ENCODE data around the gene AQP6. TPM values are rescaled to one million over a fixed set of nuclear protein-coding genes. Genes with fewer than 3 reads are reported as not detected.

The AQP6 gene
- total RNA-seq, 1 experiment from 2014 or later: 0.08 TPM

DNA sequence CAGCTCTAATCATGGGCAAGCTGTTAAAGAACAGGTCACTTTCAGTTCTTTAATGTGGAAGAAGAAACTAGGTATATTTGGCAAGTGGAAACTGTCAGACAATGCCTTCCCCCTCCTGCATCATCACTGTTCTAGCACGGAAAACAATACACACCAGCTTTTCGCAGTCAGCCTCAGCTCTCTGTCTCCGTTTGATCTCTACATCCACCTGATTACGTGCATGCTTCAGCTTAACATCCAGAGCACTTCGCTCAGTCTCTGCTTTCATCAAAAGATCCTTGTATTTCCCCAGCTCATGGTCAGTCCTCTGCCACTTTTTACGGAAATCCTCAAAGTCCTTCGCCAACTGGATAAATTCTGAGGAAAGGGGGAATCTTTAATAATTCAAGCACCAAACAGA lies 33.5 kb downstream of the AQP6 start:
- in situ Hi-C loops (cut with HindIII; ENCODE audit: low pct_unique_long_range_greater_than_20kb, low sequenced_read_pairs): no loop called here

DNA sequence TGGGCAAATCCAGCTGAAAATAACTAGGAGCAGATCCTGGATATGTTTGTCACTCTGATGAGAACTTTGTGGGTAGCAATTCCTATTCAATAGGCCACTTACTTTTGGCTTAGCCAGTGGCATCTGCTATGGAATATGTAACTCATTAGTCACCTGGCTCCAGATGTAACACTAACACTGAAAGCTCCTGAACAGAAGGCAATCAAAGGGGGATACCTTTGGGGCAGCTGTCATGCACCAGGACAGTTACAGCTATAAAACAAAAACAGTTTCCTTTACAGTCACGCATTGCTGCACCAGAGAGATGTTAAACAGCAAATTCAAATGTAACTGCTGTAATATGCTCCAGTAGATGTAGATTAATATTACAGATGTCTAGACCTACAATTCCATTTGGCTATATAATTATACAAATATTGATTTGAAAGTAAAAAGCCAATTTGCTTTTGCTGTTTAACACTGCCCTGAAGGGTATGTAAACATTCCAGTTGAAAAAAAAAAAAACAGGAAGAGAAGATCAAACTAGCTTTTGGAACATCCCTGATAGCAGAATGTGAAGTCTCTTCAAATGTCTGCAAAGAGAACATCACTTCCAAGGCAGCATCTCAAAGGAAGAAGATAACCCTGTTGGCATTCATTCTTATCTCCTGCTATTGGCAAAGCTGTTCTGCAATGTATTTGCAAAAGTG lies 34.2 kb downstream of the AQP6 start:
- DNase-seq (ENCODE audit: low read depth, low spot score): no peak
- in situ Hi-C loops (cut with HindIII; ENCODE audit: low pct_unique_long_range_greater_than_20kb, low sequenced_read_pairs): no loop called here

More for the DNA sequence above, 33.5 kb downstream of the AQP6 start:
- DNase-seq (ENCODE audit: low read depth, low spot score): no peak

DNA sequence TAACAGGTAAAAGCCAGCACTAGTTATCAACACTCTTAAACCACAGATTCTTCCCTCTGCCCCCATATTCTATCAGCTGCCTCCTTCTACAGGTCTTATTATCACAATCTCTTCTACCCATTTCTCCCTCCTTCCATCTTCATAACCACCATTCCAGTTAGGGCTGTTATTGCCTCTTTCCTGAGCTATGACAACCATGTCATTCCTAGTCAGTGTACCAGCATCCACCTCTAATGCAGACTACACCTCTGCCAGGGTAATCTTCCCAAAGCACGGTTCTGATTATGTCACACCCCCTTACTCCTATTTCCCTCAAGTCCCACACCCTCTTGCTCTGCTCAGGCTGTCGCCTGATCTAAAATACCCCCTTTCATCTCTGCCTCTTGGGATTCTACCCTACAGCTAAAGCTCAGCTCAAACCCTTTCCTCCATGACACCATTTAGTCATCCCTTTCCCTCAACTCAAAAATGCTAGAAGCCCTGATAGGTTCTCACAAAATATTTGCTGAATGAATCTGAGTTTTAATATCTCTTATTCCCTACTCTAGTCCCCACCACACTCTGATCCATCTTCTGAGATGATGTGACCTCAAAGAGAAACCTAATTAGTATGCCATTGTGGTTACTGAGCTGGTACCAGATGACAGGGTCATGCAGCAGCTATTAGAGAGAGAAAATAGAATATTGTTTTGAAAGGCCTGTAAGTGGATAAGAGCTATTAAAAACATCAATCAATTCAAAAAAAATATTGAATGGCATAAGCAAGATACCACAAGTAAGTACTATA lies 40.8 kb downstream of the AQP6 start:
- no peak for DNase-seq (ENCODE audit: low read depth, low spot score)
- in situ Hi-C loops (cut with HindIII; ENCODE audit: low pct_unique_long_range_greater_than_20kb, low sequenced_read_pairs): no loop called here

DNA sequence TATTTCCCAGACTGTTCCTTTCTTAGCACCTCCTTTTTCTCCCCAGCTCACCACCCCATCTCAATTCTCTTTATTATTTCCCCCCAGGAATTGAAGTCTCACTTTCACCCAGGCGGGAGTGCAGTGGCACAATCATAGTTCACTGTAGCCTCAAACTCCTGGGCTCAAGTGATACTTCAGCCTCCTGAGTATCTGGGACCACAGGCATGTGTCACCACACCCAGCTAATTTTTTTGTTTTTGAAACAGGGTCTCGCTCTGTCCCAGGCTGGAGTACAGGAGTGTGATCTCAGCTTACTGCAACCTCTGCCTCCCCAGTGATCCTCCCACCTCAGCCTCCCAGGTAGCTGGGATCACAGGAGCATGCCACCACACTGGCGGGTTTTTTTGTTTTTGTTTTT lies 41.6 kb downstream of the AQP6 start:
- DNase-seq (ENCODE audit: low read depth, low spot score): no peak
- in situ Hi-C loops (cut with HindIII; ENCODE audit: low pct_unique_long_range_greater_than_20kb, low sequenced_read_pairs): no loop called here

DNA sequence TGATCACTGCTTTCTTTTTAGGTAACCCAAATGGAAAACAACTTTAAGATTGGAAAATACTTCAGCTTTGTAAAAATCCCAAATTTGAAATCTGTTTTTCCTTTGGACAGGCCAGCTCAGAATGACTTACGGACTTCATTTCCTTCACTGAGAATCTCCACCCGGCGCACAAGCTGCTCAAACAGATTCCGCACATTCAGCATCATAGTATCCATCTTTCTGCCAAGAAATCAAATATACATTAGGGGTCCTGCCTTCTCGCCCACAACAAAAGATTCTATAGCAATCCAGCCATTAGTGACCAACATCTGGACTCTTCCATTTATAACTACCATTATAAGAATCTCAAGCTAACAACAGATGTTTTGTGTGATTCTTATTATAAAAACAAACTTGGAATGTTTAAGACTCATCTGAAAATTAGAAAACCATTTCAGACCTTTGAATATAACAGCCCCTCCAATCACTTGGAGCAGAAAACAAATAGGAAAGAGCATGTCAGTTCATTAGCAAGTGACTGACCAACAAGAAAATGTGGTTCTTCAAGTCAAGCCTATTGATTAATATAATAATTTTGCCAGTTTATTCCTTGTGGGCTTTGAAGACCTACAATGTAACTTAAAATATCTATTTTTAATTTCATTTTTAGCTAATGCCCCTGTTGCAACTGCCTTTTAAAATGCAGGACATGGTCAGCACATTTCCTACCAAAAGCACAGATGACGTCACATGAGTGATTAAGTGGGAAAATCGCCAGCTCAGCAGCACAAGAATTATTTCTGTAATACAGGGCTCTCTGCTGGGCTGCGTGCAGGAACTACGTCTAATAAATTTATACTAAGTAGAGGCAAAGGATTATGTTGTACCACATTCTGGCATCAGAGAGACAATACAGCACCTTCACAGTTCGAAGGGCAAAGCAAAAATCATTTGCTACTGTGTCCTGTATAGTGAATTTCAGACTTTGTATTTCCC lies 44.0 kb downstream of the AQP6 start:
- in situ Hi-C loops (cut with HindIII; ENCODE audit: low pct_unique_long_range_greater_than_20kb, low sequenced_read_pairs): no loop called here
- DNase-seq (ENCODE audit: low read depth, low spot score): peak; percentile 47

DNA sequence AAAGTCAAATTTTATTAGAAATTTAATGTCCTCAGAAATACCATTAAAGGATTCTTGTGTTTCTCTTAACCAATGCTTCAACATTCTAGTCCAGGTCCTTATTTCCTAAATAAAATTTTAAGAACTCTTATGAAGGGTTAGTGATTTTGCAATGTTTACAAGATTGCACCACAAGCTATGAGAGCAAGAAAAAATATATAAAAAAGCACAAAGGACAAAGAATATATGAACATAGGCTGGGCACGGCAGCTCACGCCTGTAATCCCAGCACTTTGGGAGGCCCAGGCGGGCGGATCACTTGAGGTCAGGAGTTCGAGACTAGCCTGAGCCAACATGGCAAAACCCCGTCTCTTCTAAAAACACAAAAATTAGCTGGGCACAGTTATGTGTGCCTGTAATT lies 44.9 kb downstream of the AQP6 start:
- no peak for DNase-seq (ENCODE audit: low read depth, low spot score)
- in situ Hi-C loops (cut with HindIII; ENCODE audit: low pct_unique_long_range_greater_than_20kb, low sequenced_read_pairs): no loop called here

DNA sequence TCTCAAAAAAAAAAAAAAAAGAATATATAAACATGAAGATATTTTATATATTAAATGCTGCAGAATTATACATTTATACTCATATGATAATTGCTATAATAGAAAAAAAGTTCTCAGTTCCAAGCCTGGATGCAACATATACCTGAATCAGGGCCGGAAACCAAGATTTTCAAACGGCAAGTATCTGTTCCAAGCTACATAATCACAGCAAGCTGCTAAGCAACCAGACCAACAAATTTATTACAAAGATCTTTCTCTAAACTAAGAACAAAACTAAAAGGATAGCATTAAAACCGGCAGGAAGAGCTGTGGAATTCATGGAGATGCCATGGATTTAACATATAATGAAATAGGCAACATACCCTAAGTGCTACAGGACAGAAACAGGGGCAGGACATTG lies 45.4 kb downstream of the AQP6 start:
- no peak for DNase-seq (ENCODE audit: low read depth, low spot score)
- in situ Hi-C loops (cut with HindIII; ENCODE audit: low pct_unique_long_range_greater_than_20kb, low sequenced_read_pairs): no loop called here

DNA sequence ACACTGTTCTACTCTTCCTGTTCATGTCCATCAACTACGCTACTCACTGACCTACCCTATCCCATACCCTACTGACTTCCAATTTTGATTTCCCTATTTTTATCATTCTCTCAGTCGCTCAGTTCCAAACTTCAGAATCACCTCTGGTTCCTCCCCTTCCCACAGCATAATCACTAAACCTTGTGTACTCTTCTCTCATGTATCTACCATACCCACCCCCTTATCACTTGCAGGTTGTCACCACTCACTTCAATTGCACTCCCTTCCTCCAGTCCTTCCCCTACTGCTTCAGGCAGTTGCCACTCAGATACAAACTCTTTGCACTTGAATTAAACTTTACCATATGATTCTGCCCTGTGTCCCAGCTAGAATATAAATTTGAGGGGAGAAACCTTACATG lies 46.2 kb downstream of the AQP6 start:
- in situ Hi-C loops (cut with HindIII; ENCODE audit: low pct_unique_long_range_greater_than_20kb, low sequenced_read_pairs): no loop called here

DNA sequence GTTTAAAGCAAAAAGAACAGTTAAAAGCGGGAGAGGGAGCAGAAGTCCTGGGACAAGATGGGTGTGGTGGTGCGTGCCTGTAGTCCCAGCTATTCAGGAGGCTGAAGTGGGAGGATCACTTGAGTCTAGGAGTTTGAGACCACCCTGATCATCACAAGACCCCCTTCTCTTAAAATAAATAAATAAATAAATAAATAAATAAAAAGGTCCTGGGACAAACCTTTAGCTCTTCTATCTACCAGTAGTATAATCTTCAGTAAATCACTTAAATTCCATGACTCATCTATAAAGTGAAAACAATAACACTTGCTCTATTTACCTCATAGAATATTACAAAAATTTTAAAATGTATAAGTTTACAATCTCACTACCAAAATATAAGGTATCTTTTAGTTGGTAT lies 46.8 kb downstream of the AQP6 start:
- no peak for DNase-seq (ENCODE audit: low read depth, low spot score)
- in situ Hi-C loops (cut with HindIII; ENCODE audit: low pct_unique_long_range_greater_than_20kb, low sequenced_read_pairs): no loop called here

More for the DNA sequence above, 46.2 kb downstream of the AQP6 start:
- no peak for DNase-seq (ENCODE audit: low read depth, low spot score)

DNA sequence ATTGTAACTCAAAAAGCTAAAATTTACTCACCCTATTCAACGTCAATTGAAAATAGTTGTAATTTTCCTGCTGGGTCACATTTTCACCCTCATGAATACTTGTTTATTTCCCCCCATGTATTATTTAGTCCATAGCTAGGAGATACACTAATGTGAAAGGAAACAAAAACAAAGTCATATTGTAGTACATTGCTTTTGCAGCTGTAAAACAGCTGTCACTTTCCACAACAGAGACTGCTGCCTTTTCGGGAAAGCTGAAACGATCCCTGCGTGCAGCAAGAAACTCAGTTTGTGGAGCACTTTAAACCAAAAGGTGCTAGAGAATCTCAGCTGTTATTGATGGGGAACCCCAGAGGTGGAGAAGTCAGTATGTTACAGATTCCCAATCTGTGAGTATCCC lies 48.3 kb downstream of the AQP6 start:
- in situ Hi-C loops (cut with HindIII; ENCODE audit: low pct_unique_long_range_greater_than_20kb, low sequenced_read_pairs): no loop called here

DNA sequence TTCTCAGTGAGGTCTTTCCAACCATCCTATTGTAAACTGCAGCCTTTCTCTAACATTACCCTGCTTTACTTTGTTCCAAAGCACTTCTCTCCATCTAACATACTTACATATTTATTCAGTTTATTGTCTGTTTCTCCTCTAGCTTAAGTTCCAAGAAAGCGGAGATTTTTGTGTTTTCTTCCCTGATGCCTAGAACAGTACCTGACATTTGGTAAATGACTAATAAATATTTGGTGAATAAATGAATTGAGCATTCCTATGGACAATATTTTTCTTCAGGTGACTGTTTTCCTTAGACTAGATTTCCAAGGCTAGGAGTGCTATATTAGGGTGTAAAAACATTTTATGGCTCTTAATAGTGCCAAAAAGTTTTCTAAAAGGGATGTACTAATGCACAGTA lies 50.2 kb downstream of the AQP6 start:
- no peak for DNase-seq (ENCODE audit: low read depth, low spot score)
- in situ Hi-C loops (cut with HindIII; ENCODE audit: low pct_unique_long_range_greater_than_20kb, low sequenced_read_pairs): no loop called here

More for the DNA sequence above, 48.3 kb downstream of the AQP6 start:
- DNase-seq (ENCODE audit: low read depth, low spot score): no peak

DNA sequence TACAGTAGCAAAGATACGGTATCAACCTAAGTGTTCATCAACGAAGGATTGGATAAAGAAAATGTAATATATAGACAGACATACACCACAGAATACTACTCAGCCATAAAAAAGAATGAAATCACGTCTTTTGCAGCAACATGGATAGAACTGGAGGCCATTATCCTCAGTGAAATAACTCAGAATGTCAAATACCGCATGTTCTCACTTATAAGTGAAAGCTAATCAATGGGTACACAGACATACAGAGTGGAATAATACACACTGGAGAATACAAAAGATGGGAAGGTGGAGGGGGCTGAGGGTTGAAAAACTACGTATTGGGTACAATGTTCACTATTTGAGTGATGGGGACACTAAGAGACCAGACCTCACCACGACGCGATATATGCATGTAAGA lies 51.5 kb downstream of the AQP6 start:
- no peak for DNase-seq (ENCODE audit: low read depth, low spot score)
- in situ Hi-C loops (cut with HindIII; ENCODE audit: low pct_unique_long_range_greater_than_20kb, low sequenced_read_pairs): no loop called here

DNA sequence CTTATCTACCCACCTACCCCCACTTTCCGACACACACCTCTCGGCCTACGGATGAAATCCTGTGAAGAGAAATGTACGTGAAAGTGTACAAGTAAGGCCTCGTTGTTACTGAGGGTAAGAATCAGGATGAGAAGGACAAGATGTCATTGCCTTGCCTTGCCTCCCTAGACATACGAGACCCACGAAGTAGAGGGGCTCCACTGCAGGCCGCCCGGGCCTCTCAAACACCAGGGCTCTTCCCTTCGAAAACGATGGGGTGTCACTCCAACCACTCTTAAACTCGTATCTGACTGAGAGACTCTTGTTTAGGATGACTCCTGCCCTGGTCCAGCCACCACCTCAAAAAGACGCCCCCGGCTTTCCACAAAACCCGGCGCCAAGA lies 52.0 kb downstream of the AQP6 start:
- in situ Hi-C loops (cut with HindIII; ENCODE audit: low pct_unique_long_range_greater_than_20kb, low sequenced_read_pairs): no loop called here
- DNase-seq (ENCODE audit: low read depth, low spot score): no peak

DNA sequence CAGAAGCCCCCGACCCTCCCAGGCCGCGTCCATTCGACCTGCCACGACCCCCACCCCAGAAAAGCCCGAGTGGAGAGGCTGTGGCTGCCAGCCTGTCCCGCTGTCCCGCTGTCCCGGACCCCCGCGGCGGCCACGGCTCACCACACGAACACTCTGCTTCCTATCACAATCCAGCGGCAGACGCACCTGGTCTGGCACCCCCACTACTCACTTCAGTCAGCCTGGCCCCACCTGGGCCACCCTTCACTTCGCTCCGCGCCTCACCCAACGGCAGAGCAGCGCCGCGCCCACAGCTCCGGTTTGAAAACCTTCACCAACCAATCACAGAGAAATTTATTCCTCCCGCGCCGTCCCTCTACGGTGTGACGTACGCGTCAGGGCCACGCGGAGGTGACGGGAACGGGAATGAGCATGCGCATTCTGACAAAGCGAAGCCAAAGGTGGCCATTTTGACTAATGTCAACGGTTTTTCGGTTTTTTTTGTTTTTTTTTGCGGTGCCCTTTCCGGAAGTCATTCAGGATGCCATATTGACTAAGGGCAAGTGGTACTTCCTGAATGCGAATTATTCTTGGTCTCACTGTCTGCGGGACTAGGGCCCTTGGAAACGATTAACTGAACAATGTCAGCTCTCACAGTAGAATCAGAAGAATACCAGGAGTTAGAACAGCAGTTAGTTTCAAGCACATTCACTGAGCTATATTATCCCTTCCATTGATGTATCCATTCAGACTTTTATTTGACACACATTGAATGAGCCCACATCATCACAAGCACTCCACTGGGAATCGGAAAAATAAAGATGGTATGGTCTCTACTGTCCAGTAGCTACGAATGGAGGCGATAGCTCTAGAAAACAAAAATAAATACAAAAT lies 52.7 kb downstream of the AQP6 start, which contains the start of gene RACGAP1:
Gene RACGAP1, minus strand, starts transcription at position 308 of the 873 bp plus-strand sequence. CDS start 8,779 bp downstream, outside the sequence.
- DNase-seq (ENCODE audit: low read depth, low spot score): peak; percentile 99
- in situ Hi-C loops (cut with HindIII; ENCODE audit: low pct_unique_long_range_greater_than_20kb, low sequenced_read_pairs): no loop called here

DNA sequence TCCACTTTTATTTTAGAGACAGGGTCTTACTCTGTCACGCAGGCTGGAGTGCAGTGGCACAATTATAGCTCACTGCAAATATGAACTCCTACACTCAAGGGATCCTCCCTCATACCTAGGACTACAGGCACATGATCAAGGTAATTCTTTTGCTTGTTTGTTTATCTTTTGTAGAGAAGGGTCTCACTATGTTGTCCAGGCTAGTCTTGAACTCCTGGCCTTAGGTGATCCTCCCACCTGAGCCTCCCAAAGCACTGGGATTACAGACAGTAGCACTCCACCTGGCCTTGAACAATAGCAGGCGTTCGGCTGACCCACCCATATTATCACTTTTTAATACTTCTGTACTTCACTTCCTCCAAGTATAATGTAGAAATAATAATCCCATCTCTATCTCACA lies 53.9 kb downstream of the AQP6 start:
- in situ Hi-C loops (cut with HindIII; ENCODE audit: low pct_unique_long_range_greater_than_20kb, low sequenced_read_pairs): no loop called here
- no peak for DNase-seq (ENCODE audit: low read depth, low spot score)
